Thyroid gland (tissue), 4 donors: Measurements from ENCODE around the gene SLC25A4.

Experiments used
- POLR2A ChIP-seq, 2 donors: fragments of 450-650 bp; IDR thresholded peaks; one replicate each; pipeline ENCODE4 v1.6.1; 2017; ENCODE audit warnings: antibody characterized with exemption in 2 of 2, mild to moderate bottlenecking in 2 of 2, moderate library complexity in 1 of 2
- TF ChIP-seq, protein P1 (sequence below), 6 experiments: fragments of 200-600 bp in 3 of 6; fragments of 450-650 bp in 3 of 6; sonication (generic) in 3 of 6; IDR thresholded peaks; one replicate each; pipeline ENCODE4 v1.5.1; 2016 to 2019; ENCODE audit warnings: antibody characterized with exemption in 6 of 6, mild to moderate bottlenecking in 2 of 6, inconsistent platforms in 1 of 6, moderate library complexity in 1 of 6

DNA sequence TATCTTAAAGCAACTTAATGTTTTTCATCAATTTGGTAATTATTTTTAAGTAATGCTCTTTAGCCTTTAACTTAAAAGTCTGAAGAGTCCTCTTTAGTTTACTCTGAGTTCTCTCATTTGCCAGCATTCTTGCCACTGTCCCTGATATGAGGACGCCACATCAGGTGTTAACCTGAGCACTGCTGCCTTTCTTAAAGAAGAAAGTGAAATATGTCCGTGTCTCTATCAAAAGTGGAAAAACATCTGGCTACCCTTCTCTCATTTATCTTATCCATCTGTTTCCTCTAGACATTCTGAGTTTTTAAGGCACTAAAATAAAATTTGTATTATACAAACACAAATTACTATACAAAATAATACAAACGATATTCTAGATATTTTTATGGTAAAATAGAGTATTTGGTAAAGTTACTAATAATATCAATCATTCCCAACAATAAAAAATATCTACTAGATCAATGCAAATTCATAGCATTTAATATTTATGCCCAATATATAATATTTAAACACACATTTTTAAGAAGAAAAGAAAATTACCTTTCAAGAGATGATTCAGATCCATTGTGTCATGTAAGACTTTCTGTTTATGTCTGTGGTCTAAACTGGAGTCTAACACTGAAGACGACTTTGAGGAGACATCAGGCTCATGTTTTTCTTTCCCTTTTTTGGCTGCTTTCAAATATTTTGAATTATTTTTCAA is 46.7 kb downstream of the SLC25A4 start:
- TF ChIP-seq, protein P1, sequence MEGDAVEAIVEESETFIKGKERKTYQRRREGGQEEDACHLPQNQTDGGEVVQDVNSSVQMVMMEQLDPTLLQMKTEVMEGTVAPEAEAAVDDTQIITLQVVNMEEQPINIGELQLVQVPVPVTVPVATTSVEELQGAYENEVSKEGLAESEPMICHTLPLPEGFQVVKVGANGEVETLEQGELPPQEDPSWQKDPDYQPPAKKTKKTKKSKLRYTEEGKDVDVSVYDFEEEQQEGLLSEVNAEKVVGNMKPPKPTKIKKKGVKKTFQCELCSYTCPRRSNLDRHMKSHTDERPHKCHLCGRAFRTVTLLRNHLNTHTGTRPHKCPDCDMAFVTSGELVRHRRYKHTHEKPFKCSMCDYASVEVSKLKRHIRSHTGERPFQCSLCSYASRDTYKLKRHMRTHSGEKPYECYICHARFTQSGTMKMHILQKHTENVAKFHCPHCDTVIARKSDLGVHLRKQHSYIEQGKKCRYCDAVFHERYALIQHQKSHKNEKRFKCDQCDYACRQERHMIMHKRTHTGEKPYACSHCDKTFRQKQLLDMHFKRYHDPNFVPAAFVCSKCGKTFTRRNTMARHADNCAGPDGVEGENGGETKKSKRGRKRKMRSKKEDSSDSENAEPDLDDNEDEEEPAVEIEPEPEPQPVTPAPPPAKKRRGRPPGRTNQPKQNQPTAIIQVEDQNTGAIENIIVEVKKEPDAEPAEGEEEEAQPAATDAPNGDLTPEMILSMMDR (IDR thresholded peaks at IDR 0.05) = no peak
- TF ChIP-seq POLR2A (IDR thresholded peaks at IDR 0.05) = no peak
